Sciatic nerve (tissue), 2 donors: Measurements from ENCODE around the gene OSER1. TPM values are rescaled to one million over a fixed set of nuclear protein-coding genes. Genes with fewer than 3 reads are reported as not detected.
"Not testable (repeated sequence)": the region's sequence is repeated elsewhere in the genome, so short reads cannot be mapped to it uniquely, and the experiment has no call there.

ENCODE experiments used
- ATAC-seq: fragments of 200-7000 bp; cut with Tn5 transposase; one replicate; pipeline ENCODE4 v1.9.1; 2020; ENCODE audit warnings: mild to moderate bottlenecking, moderate library complexity
- DNase-seq: peaks from one replicate; pipeline ENCODE4 v3.0.0-alpha.2; 2020; ENCODE audit warnings: low spot score
- intact Hi-C: fragments of 100-400 bp; cut with DNase I; formaldehyde crosslinking; loops from one replicate; pipeline ENCODE4 v1.14.2; 2022
- total RNA-seq: library from RNA; stranded (reverse); fragmentation: NEBNext Ultra II Directional; extraction: Animal tissue kit (Norgen Biotek cat#: 25700); gene quantifications from one replicate; pipeline ENCODE4 v1.2.1, GENCODE V29; 2021
- donor health status: DM: no; HTN: no; CAD: no.
- donor health status: DM: no; HTN: no; CAD: no.

The OSER1 gene
- total RNA-seq, 1 donor from 2014 or later = 34.1 TPM

- DNase-seq = no peak
- no peak for ATAC-seq
- intact Hi-C loops = no loop called here
Measured at GRCh38 chr20:44207126-44207723, 3.3 kb downstream of the OSER1 start.

GRCh38 chr20:44206132-44206531 is 4.4 kb downstream of the OSER1 start:
- intact Hi-C loops = no loop called here

GRCh38 chr20:44204832-44205215 is 5.7 kb downstream of the OSER1 start:
- ATAC-seq (no peak), DNase-seq (no peak)
- intact Hi-C loops = no loop called here

More at GRCh38 chr20:44206132-44206531, 4.4 kb downstream of the OSER1 start:
- ATAC-seq (no peak), DNase-seq (no peak)

- no peak for DNase-seq
- peak; percentile 77 for ATAC-seq
- intact Hi-C loops = no loop called here
Measured at GRCh38 chr20:44204156-44204831, 6.3 kb downstream of the OSER1 start.

GRCh38 chr20:44203161-44203560 is 7.4 kb downstream of the OSER1 start:
- ATAC-seq = no peak
- no peak for DNase-seq
- intact Hi-C loops = no loop called here

GRCh38 chr20:44200983-44201382 is 9.6 kb downstream of the OSER1 start:
- ATAC-seq (no peak), DNase-seq (no peak)
- intact Hi-C loops = no loop called here

GRCh38 chr20:44200371-44200770 is 10.2 kb downstream of the OSER1 start:
- no peak for ATAC-seq
- intact Hi-C loops = no loop called here
- no peak for DNase-seq

- intact Hi-C loops = no loop called here
- ATAC-seq (no peak), DNase-seq (no peak)
Measured at GRCh38 chr20:44199877-44200276, 10.7 kb downstream of the OSER1 start.

- ATAC-seq (no peak), DNase-seq (no peak)
- intact Hi-C loops = no loop called here
Measured at GRCh38 chr20:44198872-44199271, 11.7 kb downstream of the OSER1 start.

GRCh38 chr20:44196271-44196670 is 14.3 kb downstream of the OSER1 start:
- DNase-seq = no peak
- intact Hi-C loops = no loop called here
- no peak for ATAC-seq

GRCh38 chr20:44195605-44196004 is 15.0 kb downstream of the OSER1 start:
- ATAC-seq (no peak), DNase-seq (no peak)
- intact Hi-C loops = no loop called here

- ATAC-seq = no peak
- no peak for DNase-seq
- intact Hi-C loops = no loop called here
Measured at GRCh38 chr20:44193801-44194200, 16.8 kb downstream of the OSER1 start.

GRCh38 chr20:44191640-44192039 is 18.9 kb downstream of the OSER1 start:
- intact Hi-C loops, DNase-seq, ATAC-seq: not testable (repeated sequence)

- intact Hi-C loops, DNase-seq, ATAC-seq: not testable (repeated sequence)
Measured at GRCh38 chr20:44190197-44190852, 20.2 kb downstream of the OSER1 start.

GRCh38 chr20:44188752-44189151 is 21.8 kb downstream of the OSER1 start:
- no peak for DNase-seq
- intact Hi-C loops = loop anchor here (10.0 kb wide), 1 partner anchor 74 kb away; no protein-coding TSS in a partner anchor
- ATAC-seq = no peak

GRCh38 chr20:44187772-44188709 is 22.5 kb downstream of the OSER1 start:
- ATAC-seq = peak; percentile 61
- intact Hi-C loops = loop anchor here (10.0 kb wide), 1 partner anchor 73 kb away; no protein-coding TSS in a partner anchor
- DNase-seq = no peak

GRCh38 chr20:44187054-44187771 is 23.4 kb downstream of the OSER1 start, which contains the start of gene JPH2:
TSS of gene JPH2 (minus strand) at chr20:44187188. CDS start at chr20:44186705, 483 bp downstream.
- DNase-seq (no peak), ATAC-seq (peak; percentile 63)
- intact Hi-C loops = loop anchor here (10.0 kb wide), 1 partner anchor 72 kb away; no protein-coding TSS in a partner anchor

GRCh38 chr20:44186674-44187053 is 23.9 kb downstream of the OSER1 start:
- intact Hi-C loops = loop anchor here (10.0 kb wide), 1 partner anchor 72 kb away; no protein-coding TSS in a partner anchor
- no peak for ATAC-seq
- DNase-seq = no peak
